Sigmoid colon (tissue), 4 donors: ENCODE measurements around the gene RANBP1.

ENCODE experiments used
- CTCF ChIP-seq, 4 experiments: fragments of 450-650 bp in 3 of 4; fragments of 200-600 bp in 1 of 4; IDR thresholded peaks; one replicate each; pipeline ENCODE4 v1.5.1; 2016 to 2019; ENCODE audit warnings: antibody characterized with exemption in 4 of 4, mild to moderate bottlenecking in 3 of 4, moderate library complexity in 2 of 4
- EP300 ChIP-seq, 4 donors: sonication (generic); formaldehyde crosslinking; IDR thresholded peaks; one replicate each; pipeline ENCODE4 v1.6.1; 2017; ENCODE audit warnings: antibody characterized with exemption in 4 of 4
- POLR2A ChIP-seq, 2 donors: fragments of 450-650 bp; IDR thresholded peaks; one replicate each; pipeline ENCODE4 v1.6.1; 2016; ENCODE audit warnings: antibody characterized with exemption in 2 of 2, mild to moderate bottlenecking in 2 of 2, moderate library complexity in 2 of 2
- POLR2AphosphoS5 ChIP-seq, 4 donors: sonication (generic); formaldehyde crosslinking; IDR thresholded peaks; one replicate each; pipeline ENCODE4 v1.6.1; 2017; ENCODE audit warnings: antibody characterized with exemption in 4 of 4

GRCh38 chr22:20076627-20077172 lies 39.2 kb upstream of the RANBP1 start:
- TF ChIP-seq CTCF (IDR thresholded peaks at IDR 0.05) (no peak), POLR2AphosphoS5 (IDR thresholded peaks at IDR 0.05) (no peak), EP300 (IDR thresholded peaks at IDR 0.05) (no peak), POLR2A (IDR thresholded peaks at IDR 0.05) (no peak)
